GM12892 (cell line): Measurements from ENCODE around the gene TOX3.

Source experiments
- DNase-seq: peaks from one replicate; pipeline ENCODE4 v3.0.0; 2011; ENCODE audit not compliant: insufficient read length
- FAIRE-seq: peaks from 2 replicates; lab custom pipeline; 2011; peaks lifted over from hg19 to GRCh38; lab: Jason Lieb, UNC
- POLR2A ChIP-seq: IDR thresholded peaks from 2 replicates; pipeline ENCODE4 v1.6.1; 2011; ENCODE audit warnings: low read depth, low read length, control low read depth
- POLR2AphosphoS5 ChIP-seq: IDR thresholded peaks from 2 replicates; pipeline ENCODE4 v1.6.1; 2011; ENCODE audit warnings: low read depth, low read length, control low read depth
- TAF1 ChIP-seq: IDR thresholded peaks from 2 replicates; pipeline ENCODE4 v1.6.1; 2011; ENCODE audit warnings: low read depth, mild to moderate bottlenecking, control low read depth, low read length, borderline replicate concordance

Gene TOX3

GRCh38 chr16:52398491-52398960, 148.4 kb downstream of the TOX3 start:
- FAIRE-seq, result no peak
- TF ChIP-seq POLR2A (no peak), POLR2AphosphoS5 (no peak), TAF1 (no peak)

GRCh38 chr16:52398021-52398420, 148.9 kb downstream of the TOX3 start:
- no peak for FAIRE-seq
- no peak for TF ChIP-seq POLR2AphosphoS5
- no peak for TF ChIP-seq TAF1
- no peak for TF ChIP-seq POLR2A
- no peak for DNase-seq

More at GRCh38 chr16:52398491-52398960, 148.4 kb downstream of the TOX3 start:
- no peak for DNase-seq

DNA sequence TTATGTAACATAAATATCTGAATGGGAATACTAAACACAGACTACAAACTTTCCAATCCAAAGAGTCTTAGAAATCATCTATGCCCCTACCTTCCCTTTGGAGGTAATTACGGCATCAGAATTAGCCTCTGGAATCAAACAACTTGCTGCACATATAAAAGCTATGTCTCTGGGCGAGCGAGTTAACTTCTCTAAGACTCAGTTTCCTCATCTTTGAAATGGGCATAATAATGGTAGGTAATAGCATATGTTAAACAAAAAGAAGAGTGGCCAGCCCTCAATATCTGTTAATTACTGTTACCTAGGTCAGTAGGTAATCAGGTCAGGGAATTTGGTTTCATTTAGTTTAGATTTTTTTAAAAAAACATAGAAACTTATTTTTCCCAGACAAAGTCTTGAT, 153.5 kb downstream of the TOX3 start:
- DNase-seq, result no peak
- TF ChIP-seq TAF1 (no peak), POLR2AphosphoS5 (no peak), POLR2A (no peak)
- no peak for FAIRE-seq

DNA sequence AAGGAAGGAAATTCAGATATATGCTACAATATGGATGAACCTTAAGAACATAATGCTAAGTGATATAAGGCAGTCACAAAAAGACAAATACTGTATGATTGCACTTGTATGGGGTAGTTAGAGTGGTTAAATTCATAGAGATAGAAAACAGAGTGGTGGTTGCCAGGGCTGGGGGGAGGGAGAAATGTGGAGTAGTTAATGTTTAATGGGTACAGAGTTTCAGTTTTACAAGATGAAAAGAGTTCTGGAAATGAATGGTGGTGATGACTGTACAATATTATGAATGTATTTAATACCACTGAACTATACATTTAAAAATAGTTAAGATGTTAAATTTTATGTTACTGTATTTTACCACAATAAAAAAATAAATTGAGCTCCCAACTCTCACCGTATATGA, 157.9 kb downstream of the TOX3 start:
- FAIRE-seq (no peak), DNase-seq (no peak)
- TF ChIP-seq TAF1 (no peak), POLR2A (no peak), POLR2AphosphoS5 (no peak)
